Raji (cell line): Measurements from ENCODE around the gene IRS2.

Experiments
- POLR2A ChIP-seq: IDR thresholded peaks from 2 replicates; pipeline ENCODE4 v1.6.1; 2011; ENCODE audit warnings: low read depth, low read length, control low read depth; ENCODE audit not compliant: insufficient read depth

IRS2 gene

DNA sequence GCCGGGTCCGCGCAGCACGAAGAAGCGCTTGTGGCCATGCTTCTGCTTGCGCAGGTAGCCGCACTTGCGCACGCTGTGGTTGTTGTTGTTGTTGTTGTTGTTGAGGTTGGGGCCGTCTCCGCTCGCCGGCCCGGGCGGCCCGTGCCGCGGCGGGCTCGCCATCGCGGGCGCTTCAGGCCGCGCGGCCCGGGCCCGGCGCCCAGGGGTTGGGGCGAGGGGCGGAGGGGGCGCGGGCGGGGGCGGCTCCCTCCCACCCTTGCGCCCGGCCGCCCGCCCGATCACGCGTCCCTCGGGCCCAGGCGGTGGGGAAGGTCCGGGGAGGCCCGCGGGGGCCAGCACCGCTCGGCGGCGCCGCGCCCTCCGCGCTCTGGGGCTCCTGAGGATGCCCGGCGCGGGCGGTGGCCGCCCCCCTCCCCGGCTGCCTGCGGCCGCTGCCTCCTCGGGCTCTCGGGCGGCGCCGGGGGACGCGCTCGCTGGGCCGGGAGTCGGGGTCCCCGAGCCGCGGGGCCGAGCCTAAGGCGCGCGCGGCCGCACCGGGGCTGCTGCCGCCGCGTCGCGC, 412 bp downstream of the IRS2 start:
- no peak for TF ChIP-seq POLR2A

DNA sequence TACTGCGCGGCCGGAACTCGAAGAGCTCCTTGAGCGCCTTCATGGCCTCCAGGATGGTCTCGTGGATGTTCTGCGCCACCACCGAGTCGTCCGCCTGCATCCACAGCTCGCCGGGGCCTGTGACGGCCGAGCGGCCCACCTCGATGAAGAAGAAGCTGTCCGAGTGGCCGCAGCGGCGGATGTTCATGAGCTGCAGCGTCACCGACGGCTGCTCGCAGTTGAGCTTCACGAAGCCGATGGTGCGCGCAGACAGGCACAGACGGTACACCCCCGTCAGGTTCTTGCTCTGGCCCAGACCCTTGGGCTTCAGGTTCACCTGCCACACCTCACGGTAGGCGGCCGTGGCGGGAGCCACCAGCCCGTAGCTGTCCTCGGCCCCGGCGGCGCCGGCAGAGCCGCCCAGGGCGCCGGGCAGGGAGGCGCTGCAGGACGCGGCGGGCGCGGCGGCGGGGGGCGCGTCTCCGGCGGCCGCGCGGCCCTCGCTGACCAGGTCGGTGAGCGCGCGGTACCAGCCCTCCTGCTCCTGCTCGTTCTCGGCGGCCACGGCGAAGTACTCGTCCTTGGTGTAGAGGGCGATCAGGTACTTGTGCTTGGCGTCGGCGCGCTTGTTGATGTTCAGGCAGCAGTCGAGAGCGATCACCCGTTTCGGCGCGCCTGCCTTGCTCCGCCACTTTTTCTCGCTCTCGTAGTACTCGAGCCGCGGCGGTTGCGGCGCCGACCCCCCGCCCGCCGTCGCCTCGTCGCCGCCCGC, 1.1 kb downstream of the IRS2 start:
- no peak for TF ChIP-seq POLR2A

DNA sequence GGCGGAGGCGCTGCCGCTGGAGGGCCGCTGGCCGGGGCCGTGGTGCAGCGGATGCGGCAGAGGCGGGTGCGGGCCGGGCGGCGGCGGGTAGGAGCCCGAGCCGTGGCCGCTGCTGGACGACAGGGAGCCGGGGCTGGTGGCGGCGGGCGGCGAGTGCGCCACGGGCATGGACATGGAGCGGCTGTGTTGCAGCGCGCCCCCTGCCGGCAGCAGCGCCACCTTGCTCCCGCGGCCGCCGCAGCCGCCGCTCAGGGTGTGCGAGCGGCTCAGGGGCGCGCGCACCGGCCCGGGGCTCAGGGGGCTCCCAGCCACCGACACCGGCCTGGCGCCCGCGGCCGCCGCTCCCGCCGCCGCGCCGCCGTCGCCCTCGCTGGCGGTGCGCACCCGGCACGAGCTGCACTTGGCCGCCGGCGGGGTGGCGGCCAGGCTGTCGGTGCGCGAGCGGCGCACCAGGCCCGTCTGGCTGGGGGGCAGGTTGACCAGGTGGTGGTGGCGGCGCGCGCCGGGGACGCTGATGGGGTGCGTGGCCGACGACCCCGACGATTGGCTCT, 1.7 kb downstream of the IRS2 start:
- no peak for TF ChIP-seq POLR2A

DNA sequence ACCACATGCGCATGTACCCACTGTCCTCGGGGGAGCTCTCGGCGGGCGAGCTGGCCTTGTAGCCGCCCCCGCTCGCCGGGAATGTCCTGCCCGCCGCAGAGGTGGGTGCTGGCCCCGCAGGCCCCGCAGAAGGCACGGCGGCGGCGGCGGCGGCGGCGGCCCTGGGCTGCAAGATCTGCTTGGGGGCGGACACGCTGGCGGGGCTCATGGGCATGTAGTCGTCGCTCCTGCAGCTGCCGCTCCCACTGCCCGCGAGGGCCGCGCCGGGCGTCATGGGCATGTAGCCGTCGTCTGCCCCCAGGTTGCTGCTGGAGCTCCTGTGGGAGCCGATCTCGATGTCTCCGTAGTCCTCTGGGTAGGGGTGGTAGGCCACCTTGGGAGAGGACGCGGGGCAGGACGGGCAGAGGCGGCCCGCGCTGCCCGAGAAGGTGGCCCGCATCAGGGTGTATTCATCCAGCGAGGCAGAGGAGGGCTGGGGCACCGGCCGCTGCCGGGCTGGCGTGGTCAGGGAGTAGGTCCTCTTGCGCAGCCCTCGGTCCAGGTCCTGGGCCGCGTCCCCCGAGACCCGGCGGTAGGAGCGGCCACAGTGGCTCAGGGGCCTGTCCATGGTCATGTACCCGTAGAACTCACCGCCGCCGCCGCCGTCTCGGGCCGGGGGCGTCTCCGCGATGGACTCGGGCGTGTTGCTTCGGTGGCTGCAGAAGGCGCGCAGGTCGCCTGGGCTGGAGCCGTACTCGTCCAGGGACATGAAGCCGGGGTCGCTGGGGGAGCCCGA, 2.4 kb downstream of the IRS2 start:
- no peak for TF ChIP-seq POLR2A

DNA sequence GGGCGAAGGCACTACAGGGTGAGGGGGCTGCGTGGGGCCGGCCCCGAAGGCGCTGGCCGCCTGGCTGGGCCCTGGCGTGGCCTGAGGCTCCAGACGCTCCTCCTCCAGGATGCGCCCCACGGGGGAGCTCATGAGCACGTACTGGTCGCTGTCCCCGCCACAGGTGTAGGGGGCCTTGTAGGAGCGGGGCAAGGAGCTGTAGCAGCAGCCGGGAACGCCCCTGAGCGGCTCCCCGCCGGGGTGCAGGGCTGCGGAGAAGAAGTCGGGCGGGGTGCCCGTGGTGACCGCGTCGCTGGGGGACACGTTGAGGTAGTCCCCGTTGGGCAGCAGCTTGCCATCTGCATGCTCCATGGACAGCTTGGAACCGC, 3.0 kb downstream of the IRS2 start:
- TF ChIP-seq POLR2A: no peak

DNA sequence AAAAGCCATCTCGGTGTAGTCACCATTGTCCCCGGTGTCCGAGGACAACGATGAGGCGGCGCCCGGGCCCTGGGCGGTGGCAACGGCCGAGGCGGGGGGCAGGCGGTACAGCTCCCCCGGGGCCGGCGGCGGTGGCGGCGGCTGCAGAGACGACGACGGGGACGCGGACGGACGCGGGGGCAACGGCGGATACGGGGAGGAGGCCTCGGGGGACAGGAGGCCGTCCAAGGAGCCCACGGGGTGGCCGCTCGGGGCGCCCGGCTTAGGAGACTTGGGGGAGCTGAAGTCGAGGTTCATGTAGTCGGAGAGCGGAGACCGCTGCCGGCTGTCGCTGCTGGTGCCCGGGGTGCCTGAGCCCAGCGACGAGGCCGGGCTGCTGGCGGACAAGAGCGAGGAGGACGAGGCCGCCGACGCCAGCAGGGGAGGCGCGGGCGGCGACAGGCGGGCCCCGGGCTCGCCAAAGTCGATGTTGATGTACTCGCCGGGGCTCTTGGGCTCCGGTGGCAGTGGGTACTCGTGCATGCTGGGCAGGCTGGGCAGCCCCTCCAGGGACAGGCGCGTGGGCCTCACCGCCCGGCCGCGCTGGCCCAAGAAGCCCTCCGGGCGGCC, 3.5 kb downstream of the IRS2 start:
- no peak for TF ChIP-seq POLR2A

DNA sequence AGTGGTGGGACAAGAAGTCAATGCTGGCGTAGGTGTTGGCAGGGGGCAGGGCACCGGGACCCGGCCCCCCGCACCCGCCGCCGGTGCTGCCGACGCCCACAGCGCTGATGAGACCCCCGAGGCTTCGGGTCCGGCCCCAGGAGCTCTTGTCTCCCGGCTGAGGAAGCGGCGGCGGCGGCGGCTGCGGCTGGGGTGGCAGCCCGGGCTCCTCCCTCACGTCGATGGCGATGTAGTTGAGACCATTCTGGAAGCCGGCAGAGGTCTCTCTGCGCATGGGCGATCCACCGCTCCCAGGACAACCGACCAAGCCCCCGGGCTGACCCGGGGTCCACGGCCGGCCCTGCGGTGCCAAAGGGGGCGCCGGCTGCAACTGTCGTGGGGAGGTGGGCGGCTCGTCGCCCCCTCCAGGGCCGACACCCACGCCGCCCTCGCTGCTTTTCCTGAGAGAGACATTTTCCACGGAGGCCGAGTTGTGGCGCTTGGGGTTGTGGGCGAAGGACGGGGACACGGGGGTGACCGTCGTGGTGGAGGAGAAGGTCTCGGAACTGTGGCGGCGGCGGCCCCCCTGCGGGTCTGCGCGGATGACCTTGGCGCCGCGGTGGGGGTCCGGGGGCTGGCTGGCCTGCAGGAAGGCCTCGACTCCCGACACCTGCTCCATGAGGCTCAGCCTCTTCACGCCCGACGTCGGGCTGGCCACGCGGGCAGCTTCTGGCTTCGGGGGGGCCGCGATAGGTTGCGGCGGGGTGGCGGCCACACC, 4.1 kb downstream of the IRS2 start:
- no peak for TF ChIP-seq POLR2A

DNA sequence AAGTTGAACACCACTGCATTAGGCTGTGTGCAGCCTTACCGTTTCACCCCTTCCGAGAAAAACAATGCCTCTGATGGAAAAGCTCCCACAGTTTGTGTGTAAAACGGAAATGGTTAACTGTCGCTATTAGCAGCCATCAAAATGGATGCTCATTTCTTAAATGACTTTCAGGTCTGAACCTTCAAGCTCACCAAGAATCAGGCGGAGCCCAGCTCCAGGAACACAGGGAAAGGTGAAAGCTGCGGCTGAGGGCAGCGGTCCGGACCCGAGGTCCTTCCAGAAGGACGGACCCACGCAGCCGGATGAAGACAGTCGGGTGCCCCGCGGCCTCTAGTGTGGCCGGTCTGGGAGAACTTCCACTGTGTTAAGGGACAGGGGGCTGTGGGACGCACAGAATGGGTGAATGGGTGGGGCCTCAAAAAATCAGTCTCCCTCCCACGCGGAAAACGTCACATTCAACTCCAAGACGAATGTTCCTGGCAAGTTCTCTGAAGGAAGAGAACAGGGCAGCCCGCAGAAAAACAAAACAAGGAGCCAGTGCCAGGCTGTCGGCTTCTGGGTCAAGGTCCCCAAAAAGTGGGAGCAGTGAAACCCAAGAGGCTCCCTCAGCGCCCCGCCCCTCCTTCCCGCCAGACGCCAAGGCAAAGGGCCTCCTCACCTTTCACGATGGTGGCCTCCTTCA, 4.9 kb downstream of the IRS2 start:
- no peak for TF ChIP-seq POLR2A

DNA sequence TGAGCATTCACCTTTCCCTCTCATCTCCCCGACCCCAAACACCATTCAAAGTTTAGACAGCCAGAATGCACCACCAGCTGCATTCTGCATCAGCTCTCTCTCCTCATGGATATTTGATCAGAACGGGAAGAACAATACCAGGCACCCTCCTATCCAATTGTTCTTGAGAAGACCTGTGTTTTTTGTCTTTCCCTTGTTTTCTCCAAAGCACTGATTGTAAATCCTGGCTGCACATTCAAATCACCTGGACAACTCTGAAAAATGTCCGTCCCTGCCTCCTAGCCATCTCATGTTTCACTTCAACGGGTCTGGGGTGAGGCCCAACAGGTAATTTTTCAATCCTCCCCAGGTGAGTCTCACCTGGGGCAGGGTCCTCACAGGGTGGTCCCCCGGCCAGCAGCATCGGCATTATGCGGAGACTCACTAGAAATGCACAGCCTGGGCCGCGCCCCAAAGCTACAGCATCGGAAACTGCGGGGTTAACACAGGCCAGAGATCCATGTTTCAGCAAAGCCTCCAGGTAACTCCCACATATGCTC, 5.5 kb downstream of the IRS2 start:
- TF ChIP-seq POLR2A: no peak

DNA sequence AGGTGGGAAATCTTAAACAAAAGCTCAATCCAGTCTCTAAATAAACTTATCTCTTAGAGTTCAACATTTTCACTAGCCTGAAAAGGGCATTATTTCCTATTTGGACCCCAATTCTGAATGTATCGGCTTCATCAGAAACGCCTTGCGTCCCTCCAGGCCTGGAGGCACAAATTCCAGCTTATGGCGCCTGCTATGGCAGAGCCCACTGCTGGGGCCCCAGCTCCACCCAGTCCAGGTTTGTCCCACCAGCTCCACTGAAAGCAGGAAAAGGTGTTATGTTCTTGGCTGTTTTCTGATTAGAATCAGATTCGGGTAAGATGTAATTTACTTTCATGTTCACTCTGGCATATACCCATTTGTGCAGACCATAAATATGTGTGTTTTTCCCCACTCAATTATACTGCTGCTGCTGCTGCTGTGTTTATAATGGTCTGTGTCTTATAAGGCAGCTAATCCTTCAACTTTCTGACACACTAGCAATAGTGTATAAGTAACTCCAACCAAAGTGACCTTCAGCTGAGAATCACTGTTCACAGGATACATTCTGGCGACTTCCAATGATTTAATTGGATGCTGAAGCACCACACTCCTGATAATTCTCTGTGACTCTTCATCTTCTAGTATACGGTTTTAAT, 6.4 kb downstream of the IRS2 start:
- no peak for TF ChIP-seq POLR2A

DNA sequence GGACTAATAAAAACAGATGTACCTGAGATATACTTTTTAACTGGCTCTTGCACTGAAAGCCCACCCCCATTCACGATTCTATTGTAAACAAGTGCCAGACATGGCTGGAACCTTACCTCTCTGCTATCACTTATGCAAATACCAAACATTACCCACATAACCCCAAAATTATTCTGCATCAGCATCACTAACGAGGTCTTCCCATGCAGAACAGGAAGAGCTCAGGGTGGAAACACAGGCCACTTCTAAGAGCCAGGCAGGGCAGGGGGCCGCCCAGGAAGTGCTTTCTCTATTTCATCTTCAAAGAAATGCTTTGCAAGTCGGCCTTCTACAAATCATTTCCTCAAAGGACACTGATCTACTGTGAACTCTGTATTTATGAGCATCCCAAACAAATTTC, 7.3 kb downstream of the IRS2 start:
- no peak for TF ChIP-seq POLR2A

DNA sequence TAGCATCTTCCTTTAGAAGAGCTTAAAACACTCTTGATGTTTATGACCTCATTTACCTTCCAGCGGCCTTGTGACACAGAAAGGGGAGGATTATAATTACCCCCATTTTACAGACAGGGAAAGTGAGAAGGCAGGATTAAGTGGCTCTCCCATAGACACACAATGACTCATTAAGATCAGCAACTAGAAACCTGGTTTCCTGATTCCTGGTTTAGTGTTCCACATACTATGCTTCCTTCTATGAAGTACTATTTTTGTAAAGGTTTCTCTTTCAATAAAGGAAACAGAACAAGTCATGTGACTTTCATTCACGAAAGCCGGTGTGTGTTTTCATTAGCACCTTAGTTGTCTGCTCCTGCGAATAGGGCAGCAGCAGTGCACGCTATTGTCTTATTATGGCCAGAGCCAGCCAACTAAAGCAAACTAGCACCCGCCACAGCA, 8.3 kb downstream of the IRS2 start:
- no peak for TF ChIP-seq POLR2A

DNA sequence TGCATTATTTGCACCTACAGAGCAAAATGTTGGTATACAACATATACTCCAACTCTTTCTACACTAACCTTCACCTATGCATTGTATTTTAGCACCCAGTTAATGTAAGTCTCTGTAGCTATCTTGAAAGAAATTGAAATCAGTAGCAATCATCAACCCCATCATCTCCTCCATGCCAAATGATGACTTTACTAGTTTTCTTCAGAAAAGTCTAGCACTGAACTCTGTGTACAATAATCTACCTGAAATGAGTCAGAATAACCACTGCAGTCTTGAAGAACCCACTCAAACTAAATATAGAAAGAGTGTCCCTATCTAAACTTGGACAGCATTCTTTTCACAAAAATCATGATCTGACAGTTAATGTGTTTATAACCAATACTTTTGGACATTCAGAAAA, 9.8 kb downstream of the IRS2 start:
- no peak for TF ChIP-seq POLR2A
